ENCODE data around the gene GP1BA.

- TF ChIP-seq CTCF (IDR thresholded peaks at IDR 0.05; ENCODE audit: low read depth, low read length, missing input control) (no peak), FOXA1 (IDR thresholded peaks at IDR 0.05) (no peak), GABPA (IDR thresholded peaks at IDR 0.05 in 1 of 2, conservative IDR thresholded peaks at IDR 0.05 in 1 of 2) (no peak), JUND (IDR thresholded peaks at IDR 0.05) (no peak), TAF1 (conservative IDR thresholded peaks at IDR 0.05) (no peak), FOXA2 (IDR thresholded peaks at IDR 0.05) (no peak), RAD21 (IDR thresholded peaks at IDR 0.05) (no peak)
These were observed 1.6 kb downstream of the GP1BA start for GRCh38 chr17:4933646-4934045.
